RWPE2 (cell line): ENCODE measurements around the gene TEKT2.

ENCODE experiments used
- ATAC-seq: fragments of 200-7000 bp; cut with Tn5 transposase; 3 replicates; pipeline ENCODE4 v1.9.1; 2021; ENCODE audit warnings: low read depth
- DNase-seq: peaks from one replicate; pipeline ENCODE4 v3.0.0-alpha.2; 2020; ENCODE audit warnings: low spot score
- H3K27ac ChIP-seq: fragments of 450-650 bp; 2 replicates; pipeline ENCODE4 v1.5.1; 2017; ENCODE audit warnings: mild to moderate bottlenecking; ENCODE audit not compliant: poor library complexity, severe bottlenecking
- H3K27me3 ChIP-seq: fragments of 250-450 bp; sonication (Bioruptor Pico); 2 replicates; pipeline ENCODE4 v1.5.1; 2021; ENCODE audit warnings: mild to moderate bottlenecking, moderate library complexity; ENCODE audit not compliant: insufficient read depth, poor library complexity, severe bottlenecking
- H3K36me3 ChIP-seq: fragments of 250-450 bp; sonication (Bioruptor Pico); 2 replicates; pipeline ENCODE4 v1.5.1; 2020; ENCODE audit warnings: low read depth, mild to moderate bottlenecking, moderate library complexity
- H3K4me1 ChIP-seq: fragments of 250-450 bp; sonication (Bioruptor Pico); 2 replicates; pipeline ENCODE4 v1.5.1; 2021; ENCODE audit warnings: mild to moderate bottlenecking, moderate library complexity; ENCODE audit not compliant: insufficient read depth, poor library complexity, severe bottlenecking
- H3K4me3 ChIP-seq: fragments of 250-450 bp; sonication (Bioruptor Pico); 2 replicates; pipeline ENCODE4 v1.5.1; 2021; ENCODE audit warnings: mild to moderate bottlenecking, moderate library complexity; ENCODE audit not compliant: severe bottlenecking
- H3K9me3 ChIP-seq: fragments of 250-450 bp; sonication (Bioruptor Pico); 2 replicates; pipeline ENCODE4 v1.5.1; 2021; ENCODE audit warnings: mild to moderate bottlenecking, moderate library complexity; ENCODE audit not compliant: severe bottlenecking
- CTCF ChIP-seq: fragments of 450-650 bp; IDR thresholded peaks from one replicate; pipeline ENCODE4 v1.5.1; 2017; ENCODE audit warnings: mild to moderate bottlenecking, moderate library complexity; ENCODE audit not compliant: poor library complexity, severe bottlenecking

The TEKT2 gene

GRCh38 chr1:36132029-36132428 is 48.1 kb downstream of the TEKT2 start:
- H3K4me3 ChIP-seq = no peak overlapping the region
- no peak for ATAC-seq
- DNase-seq = no peak
- H3K36me3 ChIP-seq = peaks cover 4% of the 10 kb centered on the region
- H3K27ac ChIP-seq = no peak overlapping the region
- no peaks in the 10 kb centered on the region for H3K9me3 ChIP-seq
- H3K27me3 ChIP-seq = no peaks in the 10 kb centered on the region
- peaks cover 34% of the 10 kb centered on the region for H3K4me1 ChIP-seq
- no peak for TF ChIP-seq CTCF

DNA sequence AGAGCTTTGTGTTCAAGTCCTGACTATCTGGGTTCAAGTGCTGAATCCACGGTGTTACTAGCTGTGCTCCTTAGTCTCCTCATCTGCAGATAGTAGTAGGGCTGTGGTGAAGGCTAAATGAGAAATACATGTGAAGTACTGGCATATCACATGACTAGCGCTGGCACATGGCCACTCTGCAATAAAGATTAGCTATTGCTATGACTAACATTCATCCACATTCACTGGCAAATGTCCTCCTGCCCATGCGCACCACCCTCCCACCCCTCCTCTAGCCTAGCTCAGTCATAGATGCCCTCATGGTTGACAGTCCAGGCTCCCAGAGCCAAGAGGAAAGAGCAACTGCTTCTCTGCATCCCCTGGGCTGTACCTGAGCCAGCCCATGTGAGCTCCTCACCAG is 49.6 kb downstream of the TEKT2 start:
- Histone ChIP-seq H3K4me3 (no peak overlapping the region), H3K27ac (peak overlapping the region; percentile 76), H3K4me1 (peaks cover 34% of the 10 kb centered on the region), H3K9me3 (no peaks in the 10 kb centered on the region), H3K36me3 (peaks cover 13% of the 10 kb centered on the region), H3K27me3 (no peaks in the 10 kb centered on the region)
- DNase-seq = peak; percentile 92
- TF ChIP-seq CTCF = no peak
- ATAC-seq = peak; percentile 69

GRCh38 chr1:36134031-36134430 is 50.1 kb downstream of the TEKT2 start:
- DNase-seq (no peak), ATAC-seq (no peak)
- Histone ChIP-seq H3K4me1 (peaks cover 34% of the 10 kb centered on the region), H3K4me3 (no peak overlapping the region), H3K36me3 (peaks cover 16% of the 10 kb centered on the region), H3K9me3 (no peaks in the 10 kb centered on the region), H3K27ac (peak overlapping the region; percentile 76), H3K27me3 (no peaks in the 10 kb centered on the region)
- TF ChIP-seq CTCF = no peak

DNA sequence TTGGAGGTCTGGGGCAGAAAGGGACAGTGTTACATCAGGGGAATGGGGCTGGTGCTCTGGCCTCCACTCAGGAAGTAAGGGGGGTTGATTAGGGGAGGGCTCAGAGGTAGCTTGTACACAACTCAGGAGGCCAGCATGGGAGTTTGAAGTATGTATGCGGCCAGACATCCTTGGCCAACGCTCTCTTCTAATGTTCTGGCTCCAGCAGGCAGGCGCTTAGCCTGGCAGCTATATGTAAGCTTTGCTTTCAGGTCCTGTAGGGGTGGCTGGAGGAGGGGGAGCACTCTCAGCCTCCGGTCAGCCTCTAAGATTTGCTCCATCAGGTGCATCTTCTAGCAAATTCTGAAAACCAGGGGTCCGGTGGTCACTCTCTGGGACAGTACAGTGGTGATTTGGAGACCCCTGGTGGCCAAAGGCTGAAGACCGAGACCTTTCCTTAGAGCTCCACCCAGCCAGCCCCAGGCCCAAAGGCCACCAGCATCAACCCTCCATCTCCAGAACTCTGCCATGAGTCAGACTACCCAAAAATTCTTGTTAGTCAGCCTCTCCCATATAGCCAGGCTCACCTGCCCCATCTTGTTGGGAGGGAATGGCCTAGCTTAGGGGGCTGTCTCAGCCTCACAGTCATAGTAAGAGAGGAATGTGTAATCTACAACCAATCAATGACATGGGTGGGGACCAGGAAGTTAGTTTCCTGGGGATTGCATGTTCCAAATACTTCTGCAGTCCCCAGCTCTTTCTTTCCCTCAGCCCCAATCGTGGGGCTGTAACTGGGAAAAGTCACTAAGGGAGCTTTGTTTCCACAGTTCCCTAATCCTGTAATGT is 50.8 kb downstream of the TEKT2 start:
- ATAC-seq (peak; percentile 89), DNase-seq (peak; percentile 80)
- peak overlapping the region; percentile 76 for H3K27ac ChIP-seq
- H3K36me3 ChIP-seq = peaks cover 21% of the 10 kb centered on the region
- H3K4me3 ChIP-seq = no peak overlapping the region
- no peaks in the 10 kb centered on the region for H3K9me3 ChIP-seq
- H3K4me1 ChIP-seq = peaks cover 34% of the 10 kb centered on the region
- peak; percentile 77 for TF ChIP-seq CTCF
- H3K27me3 ChIP-seq = no peaks in the 10 kb centered on the region

DNA sequence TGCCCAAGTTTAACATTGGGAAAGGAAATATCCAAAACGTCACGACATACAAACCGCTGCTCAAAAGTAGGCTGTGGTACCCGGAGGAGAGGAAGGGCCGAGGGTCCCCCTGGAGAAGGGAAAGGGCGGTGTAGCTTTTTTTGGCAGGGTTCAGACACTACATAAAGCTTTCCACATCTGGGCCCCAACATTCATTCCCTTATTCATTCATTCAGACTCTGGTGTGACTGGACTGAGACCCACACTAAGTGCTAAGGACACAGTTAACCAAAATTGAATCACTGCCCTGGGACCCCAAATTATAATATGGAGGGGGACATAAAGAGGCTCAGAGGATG is 51.4 kb downstream of the TEKT2 start:
- DNase-seq = no peak
- Histone ChIP-seq H3K36me3 (peaks cover 27% of the 10 kb centered on the region), H3K4me3 (no peak overlapping the region), H3K9me3 (no peaks in the 10 kb centered on the region), H3K4me1 (peaks cover 34% of the 10 kb centered on the region), H3K27me3 (no peaks in the 10 kb centered on the region), H3K27ac (peak overlapping the region; percentile 76)
- no peak for TF ChIP-seq CTCF
- no peak for ATAC-seq
